ENCODE results near the gene PSMB1. TPM values are rescaled to one million over a fixed set of nuclear protein-coding genes. Genes with fewer than 3 reads are reported as not detected.

PSMB1 gene
- total RNA-seq, 1 experiment from 2014 or later: 282 TPM

DNA sequence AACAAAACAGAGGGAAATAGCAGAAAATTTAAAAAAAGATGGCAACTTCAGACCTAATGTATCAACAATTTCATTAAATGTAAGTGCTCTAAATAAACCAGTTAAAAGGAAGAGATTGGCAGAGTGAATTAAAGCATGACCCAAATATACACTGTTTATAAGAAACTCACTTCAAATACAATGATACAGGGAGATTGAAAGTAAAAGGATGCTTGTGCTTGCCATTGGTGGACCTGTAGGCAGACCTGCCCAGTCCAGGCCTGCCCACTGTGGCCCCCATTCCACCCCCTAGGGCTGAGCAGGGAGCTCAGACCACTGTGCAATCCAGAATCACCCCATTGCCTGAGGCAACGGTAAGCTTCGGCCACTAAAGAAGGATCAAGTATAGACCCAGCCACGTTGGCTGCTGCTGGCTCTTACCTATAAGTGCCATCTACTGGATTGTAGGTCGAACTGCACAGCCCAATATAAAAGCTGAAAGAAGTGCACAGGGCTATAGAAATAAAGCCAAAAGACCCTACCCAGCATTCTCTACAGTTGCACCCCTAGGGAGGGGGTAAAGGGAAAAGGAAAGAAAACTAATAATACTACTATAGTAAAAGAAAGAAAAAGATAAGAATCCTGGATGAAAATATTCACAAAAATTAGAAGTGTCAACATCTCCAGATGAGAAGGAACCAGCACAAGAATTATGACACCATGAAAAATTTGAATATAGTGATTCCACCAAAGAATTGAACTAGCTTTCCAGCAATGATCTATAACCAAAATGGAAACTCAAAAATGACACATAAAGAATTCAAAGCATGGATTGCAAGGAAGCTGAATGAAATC, 36.1 kb downstream of the PSMB1 start:
- peak; percentile 99 for ATAC-seq
- ChIA-PET POLR2A (no interaction called here), CTCF (interaction anchor here (0.6 to 3.0 kb wide), 6 partner anchors 15 to 799 kb away, joined by 3 to 39 read pairs (median 4); no protein-coding TSS in a partner anchor), RAD21 (ENCODE audit: low non-redundant PET in 1 of 2, low total read pairs in 2 of 2, uncharacterized antibody in 2 of 2, unreplicated experiment in 2 of 2) (interaction anchor here (0.6 to 1.6 kb wide), 6 partner anchors 60 to 1625 kb away, joined by 3 to 7 read pairs (median 4); no protein-coding TSS in a partner anchor)
- DNase-seq (ENCODE audit: low read depth, low spot score): peak; percentile 48
- BruUV-seq (replicated peaks): no TSS peak
- Histone ChIP-seq H3K4me2 (ENCODE audit: low read length) (peak overlapping the region; percentile 49), H3K4me1 (ENCODE audit: control insufficient read depth in 1 of 2, insufficient read depth in 2 of 2, low read length in 2 of 2) (no peaks in the 10 kb centered on the region), H3K9ac (ENCODE audit: low read length) (no peak overlapping the region), H3K79me2 (ENCODE audit: insufficient read depth, low read length) (no peaks in the 10 kb centered on the region), H2AFZ (ENCODE audit: low read depth, low read length, poor library complexity, severe bottlenecking) (peak overlapping the region; percentile 5), H3K4me3 (replicated peaks in 1 of 2; ENCODE audit: low read depth in 1 of 2, low read length in 2 of 2) (no peak overlapping the region), H3K9me3 (ENCODE audit: control insufficient read depth in 1 of 2, insufficient read depth in 1 of 2, low read depth in 1 of 2, low read length in 2 of 2) (no peaks in the 10 kb centered on the region), H3K27me3 (ENCODE audit: insufficient read depth, low read length) (peaks cover 5% of the 10 kb centered on the region; the same call in 1 of the 2 replicates), H4K20me1 (ENCODE audit: insufficient read depth) (no peaks in the 10 kb centered on the region), H3K9me2 (ENCODE audit: insufficient read depth) (no peaks in the 10 kb centered on the region), H3K36me3 (ENCODE audit: control insufficient read depth in 1 of 2, insufficient read depth in 2 of 2, low read length in 2 of 2) (no peaks in the 10 kb centered on the region), H3K27ac (ENCODE audit: low read depth, low read length) (no peak overlapping the region)
- intact Hi-C loops (cut with micrococcal nuclease): loop anchor here (1.0 to 5.0 kb wide), 5 partner anchors 566 to 1622 kb away; no protein-coding TSS in a partner anchor
- TF ChIP-seq CEBPB (IDR thresholded peaks at IDR 0.05; ENCODE audit: low read depth) (no peak), CTCF (IDR thresholded peaks at IDR 0.05 in 2 of 3, conservative IDR thresholded peaks at IDR 0.05 in 1 of 3; ENCODE audit: borderline replicate concordance in 1 of 3, insufficient read depth in 1 of 3, low read depth in 2 of 3, low read length in 2 of 3) (peak; percentile 72 to 81 (median 79)), RAD21 (IDR thresholded peaks at IDR 0.05; ENCODE audit: low read depth) (peak; percentile 90), MAX (IDR thresholded peaks at IDR 0.05) (peak; percentile 60)

- CTCF ChIA-PET: no interaction called here
- POLR2A ChIA-PET: no interaction called here
- RAD21 ChIA-PET (ENCODE audit: low non-redundant PET in 1 of 2, low total read pairs in 2 of 2, uncharacterized antibody in 2 of 2, unreplicated experiment in 2 of 2): no interaction called here
- Histone ChIP-seq H2AFZ (ENCODE audit: low read depth, low read length, poor library complexity, severe bottlenecking) (no peak overlapping the region), H3K9me3 (ENCODE audit: control insufficient read depth in 1 of 2, insufficient read depth in 1 of 2, low read depth in 1 of 2, low read length in 2 of 2) (no peaks in the 10 kb centered on the region), H4K20me1 (ENCODE audit: insufficient read depth) (no peaks in the 10 kb centered on the region), H3K27ac (ENCODE audit: low read depth, low read length) (no peak overlapping the region), H3K36me3 (ENCODE audit: control insufficient read depth in 1 of 2, insufficient read depth in 2 of 2, low read length in 2 of 2) (no peaks in the 10 kb centered on the region; a peak in 1 of 4 replicates), H3K79me2 (ENCODE audit: insufficient read depth, low read length) (no peaks in the 10 kb centered on the region), H3K9me2 (ENCODE audit: insufficient read depth) (no peaks in the 10 kb centered on the region), H3K4me1 (ENCODE audit: control insufficient read depth in 1 of 2, insufficient read depth in 2 of 2, low read length in 2 of 2) (no peaks in the 10 kb centered on the region), H3K9ac (ENCODE audit: low read length) (no peak overlapping the region), H3K27me3 (ENCODE audit: insufficient read depth, low read length) (peaks cover 5% of the 10 kb centered on the region; the same call in 1 of the 2 replicates), H3K4me2 (ENCODE audit: low read length) (no peak overlapping the region), H3K4me3 (replicated peaks in 1 of 2; ENCODE audit: low read depth in 1 of 2, low read length in 2 of 2) (no peak overlapping the region)
- DNase-seq (ENCODE audit: low read depth, low spot score): no peak
- intact Hi-C loops (cut with micrococcal nuclease): loop anchor here (5.0 kb wide), 1 partner anchor 1558 kb away; no protein-coding TSS in a partner anchor
- BruUV-seq (replicated peaks): no TSS peak
- no peak for ATAC-seq
- TF ChIP-seq ZFX (IDR thresholded peaks at IDR 0.05) (no peak), SRF (IDR thresholded peaks at IDR 0.05; ENCODE audit: low read depth) (no peak), MAX (IDR thresholded peaks at IDR 0.05) (no peak), SIN3A (IDR thresholded peaks at IDR 0.05; ENCODE audit: low read depth) (no peak), EGR1 (IDR thresholded peaks at IDR 0.05; ENCODE audit: low read depth) (no peak), JUND (IDR thresholded peaks at IDR 0.05) (no peak), POLR2A (IDR thresholded peaks at IDR 0.05; ENCODE audit: borderline replicate concordance, extremely low read depth, insufficient read depth, insufficient read length) (no peak), REST (IDR thresholded peaks at IDR 0.05; ENCODE audit: low read depth) (no peak)
- TF ChIP-seq, protein P1, sequence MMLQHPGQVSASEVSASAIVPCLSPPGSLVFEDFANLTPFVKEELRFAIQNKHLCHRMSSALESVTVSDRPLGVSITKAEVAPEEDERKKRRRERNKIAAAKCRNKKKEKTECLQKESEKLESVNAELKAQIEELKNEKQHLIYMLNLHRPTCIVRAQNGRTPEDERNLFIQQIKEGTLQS (IDR thresholded peaks at IDR 0.05): no peak
Observed at GRCh38 chr6:170514908-170515307, 38.2 kb downstream of the PSMB1 start.

All from HCT116 (cell line).